Measurements from ENCODE around the gene LRCH1.
A peak's percentile ranks its signal among the peaks of the same experiment; 100 is the strongest.
"Not testable (repeated sequence)": the region's sequence is repeated elsewhere in the genome, so short reads cannot be mapped to it uniquely, and the experiment has no call there.

LRCH1 gene

GRCh38 chr13:46552889-46553520 is at the start of gene LRCH1:
TSS of gene LRCH1 (plus strand) at chr13:46553170. CDS start at chr13:46553397, 227 bp downstream.
- DNase-seq = peak; percentile 85

- no peak for DNase-seq
Measured at GRCh38 chr13:46504036-46504435, 48.9 kb upstream of the LRCH1 start.

GRCh38 chr13:46507981-46508380 is 45.0 kb upstream of the LRCH1 start:
- DNase-seq = no peak

GRCh38 chr13:46509981-46510380 is 43.0 kb upstream of the LRCH1 start:
- DNase-seq = no peak

GRCh38 chr13:46515803-46516202 is 37.2 kb upstream of the LRCH1 start:
- DNase-seq = no peak

- no peak for DNase-seq
Measured at GRCh38 chr13:46516599-46517338, 36.2 kb upstream of the LRCH1 start.

GRCh38 chr13:46517748-46518147 is 35.2 kb upstream of the LRCH1 start:
- not testable (repeated sequence) for DNase-seq

- DNase-seq = no peak
Measured at GRCh38 chr13:46519182-46519581, 33.8 kb upstream of the LRCH1 start.

- no peak for DNase-seq
Measured at GRCh38 chr13:46520166-46520565, 32.8 kb upstream of the LRCH1 start.

- no peak for DNase-seq
Measured at GRCh38 chr13:46521486-46521885, 31.5 kb upstream of the LRCH1 start.

- no peak for DNase-seq
Measured at GRCh38 chr13:46521921-46522747, 30.8 kb upstream of the LRCH1 start.

GRCh38 chr13:46522748-46523030 is 30.3 kb upstream of the LRCH1 start:
- no peak for DNase-seq

GRCh38 chr13:46523972-46524752 is 28.8 kb upstream of the LRCH1 start:
- no peak for DNase-seq

GRCh38 chr13:46526100-46526735 is 26.8 kb upstream of the LRCH1 start:
- DNase-seq = peak; percentile 22

- DNase-seq = no peak
Measured at GRCh38 chr13:46526740-46527139, 26.2 kb upstream of the LRCH1 start.

- DNase-seq = no peak
Measured at GRCh38 chr13:46527237-46527636, 25.7 kb upstream of the LRCH1 start.

GRCh38 chr13:46529216-46529919 is 23.6 kb upstream of the LRCH1 start:
- no peak for DNase-seq

GRCh38 chr13:46530084-46530935 is 22.7 kb upstream of the LRCH1 start:
- DNase-seq = no peak

GRCh38 chr13:46531953-46532352 is 21.0 kb upstream of the LRCH1 start:
- no peak for DNase-seq

- DNase-seq = no peak
Measured at GRCh38 chr13:46535002-46535401, 18.0 kb upstream of the LRCH1 start.

GRCh38 chr13:46535825-46536224 is 17.1 kb upstream of the LRCH1 start:
- DNase-seq = no peak
